Breast epithelium (tissue), 4 donors: ENCODE results near the gene SFMBT2. TPM values are rescaled to one million over a fixed set of nuclear protein-coding genes. Genes with fewer than 3 reads are reported as not detected.
"Not testable (repeated sequence)": the region's sequence is repeated elsewhere in the genome, so short reads cannot be mapped to it uniquely, and the experiment has no call there.

Experiments
- DNase-seq, 2 donors: peaks; one replicate each; pipeline ENCODE4 v3.0.0-alpha.2; 2019; ENCODE audit warnings: low spot score in 2 of 2
- H3K27ac ChIP-seq, 2 donors: fragments of 200-600 bp; sonication (generic) in 1 of 2; one replicate each; pipeline ENCODE4 v1.5.1; 2016 to 2019; ENCODE audit warnings: mild to moderate bottlenecking in 1 of 2
- H3K27me3 ChIP-seq, 2 donors: fragments of 200-600 bp; sonication (generic) in 1 of 2; one replicate each; pipeline versions ENCODE4 v1.5.1 to v1.6.0; 2017 to 2019; ENCODE audit warnings: control low read depth in 1 of 2, mild to moderate bottlenecking in 1 of 2
- H3K36me3 ChIP-seq: fragments of 200-600 bp; one replicate; pipeline ENCODE4 v1.5.1; 2019
- H3K4me1 ChIP-seq, 2 donors: fragments of 200-600 bp; sonication (generic); one replicate each; pipeline ENCODE4 v1.5.1; 2016 to 2019; ENCODE audit warnings: control low read depth in 1 of 2
- H3K4me3 ChIP-seq, 3 donors: fragments of 200-600 bp; sonication (generic); 1 replicate in 2 of 3; 2 replicates in 1 of 3; pipeline ENCODE4 v1.5.1; 2016 to 2019; ENCODE audit warnings: mild to moderate bottlenecking in 3 of 3, moderate library complexity in 2 of 3
- H3K9me3 ChIP-seq, 2 donors: fragments of 200-600 bp; sonication (generic) in 1 of 2; one replicate each; pipeline ENCODE4 v1.5.1; 2016 to 2019; ENCODE audit warnings: control low read depth in 1 of 2
- POLR2A ChIP-seq: fragments of 450-650 bp; IDR thresholded peaks from one replicate; pipeline ENCODE4 v1.6.1; 2016; ENCODE audit warnings: antibody characterized with exemption, mild to moderate bottlenecking, moderate library complexity
- POLR2AphosphoS5 ChIP-seq, 3 donors: sonication (generic); formaldehyde crosslinking; IDR thresholded peaks; one replicate each; pipeline ENCODE4 v1.6.1; 2017; ENCODE audit warnings: antibody characterized with exemption in 3 of 3
- intact Hi-C: fragments of 100-400 bp; cut with DNase I; formaldehyde crosslinking; loops from one replicate; pipeline ENCODE4 v1.15.1; 2023; ENCODE audit warnings: low total_unique reads
- total RNA-seq, 3 donors: library from RNA; depleted of rRNA; stranded (reverse); fragments of >200 nt; gene quantifications; one replicate each; pipeline ENCODE4 v1.1.0, GENCODE V29; 2016
- TF ChIP-seq, protein P1 (sequence below), 3 donors: fragments of 450-650 bp; IDR thresholded peaks; one replicate each; pipeline ENCODE4 v1.5.1; 2016 to 2017; ENCODE audit warnings: antibody characterized with exemption in 3 of 3, mild to moderate bottlenecking in 3 of 3, moderate library complexity in 3 of 3

Gene SFMBT2
- total RNA-seq, 3 donors from 2014 or later: 3.5 to 32.8 (median 22.8) TPM

DNA sequence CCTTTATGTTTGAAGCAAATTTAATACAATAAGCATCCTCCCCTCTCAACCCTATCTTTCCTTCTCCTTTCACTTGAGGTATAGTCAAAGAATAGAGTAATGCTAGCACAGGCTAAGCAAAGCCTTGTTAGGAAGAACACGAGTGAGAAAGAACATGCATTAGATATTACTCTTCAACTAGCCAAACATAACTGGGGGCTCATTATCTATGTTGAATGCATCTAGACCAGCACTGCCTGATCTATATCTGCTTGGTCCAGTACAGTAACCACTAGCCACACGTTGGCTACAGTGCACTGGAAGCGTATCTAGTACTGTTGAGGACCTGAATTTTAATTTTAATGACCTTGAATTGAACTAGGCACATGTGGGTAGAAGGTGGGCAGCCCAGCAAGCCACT is 21.0 kb downstream of the SFMBT2 start:
- intact Hi-C loops: loop anchor here (5.0 kb wide), 1 partner anchor 1333 kb away; no protein-coding TSS in a partner anchor
- H3K27ac ChIP-seq: no peak overlapping the region
- TF ChIP-seq POLR2A: no peak
- TF ChIP-seq, protein P1, sequence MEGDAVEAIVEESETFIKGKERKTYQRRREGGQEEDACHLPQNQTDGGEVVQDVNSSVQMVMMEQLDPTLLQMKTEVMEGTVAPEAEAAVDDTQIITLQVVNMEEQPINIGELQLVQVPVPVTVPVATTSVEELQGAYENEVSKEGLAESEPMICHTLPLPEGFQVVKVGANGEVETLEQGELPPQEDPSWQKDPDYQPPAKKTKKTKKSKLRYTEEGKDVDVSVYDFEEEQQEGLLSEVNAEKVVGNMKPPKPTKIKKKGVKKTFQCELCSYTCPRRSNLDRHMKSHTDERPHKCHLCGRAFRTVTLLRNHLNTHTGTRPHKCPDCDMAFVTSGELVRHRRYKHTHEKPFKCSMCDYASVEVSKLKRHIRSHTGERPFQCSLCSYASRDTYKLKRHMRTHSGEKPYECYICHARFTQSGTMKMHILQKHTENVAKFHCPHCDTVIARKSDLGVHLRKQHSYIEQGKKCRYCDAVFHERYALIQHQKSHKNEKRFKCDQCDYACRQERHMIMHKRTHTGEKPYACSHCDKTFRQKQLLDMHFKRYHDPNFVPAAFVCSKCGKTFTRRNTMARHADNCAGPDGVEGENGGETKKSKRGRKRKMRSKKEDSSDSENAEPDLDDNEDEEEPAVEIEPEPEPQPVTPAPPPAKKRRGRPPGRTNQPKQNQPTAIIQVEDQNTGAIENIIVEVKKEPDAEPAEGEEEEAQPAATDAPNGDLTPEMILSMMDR (IDR thresholded peaks at IDR 0.05): no peak
- no peak for TF ChIP-seq POLR2AphosphoS5 (IDR thresholded peaks at IDR 0.05)
- H3K9me3 ChIP-seq: no peaks in the 10 kb centered on the region
- no peak overlapping the region for H3K4me3 ChIP-seq
- no peaks in the 10 kb centered on the region for H3K36me3 ChIP-seq
- no peak for DNase-seq
- no peaks in the 10 kb centered on the region for H3K27me3 ChIP-seq
- H3K4me1 ChIP-seq: no peaks in the 10 kb centered on the region

DNA sequence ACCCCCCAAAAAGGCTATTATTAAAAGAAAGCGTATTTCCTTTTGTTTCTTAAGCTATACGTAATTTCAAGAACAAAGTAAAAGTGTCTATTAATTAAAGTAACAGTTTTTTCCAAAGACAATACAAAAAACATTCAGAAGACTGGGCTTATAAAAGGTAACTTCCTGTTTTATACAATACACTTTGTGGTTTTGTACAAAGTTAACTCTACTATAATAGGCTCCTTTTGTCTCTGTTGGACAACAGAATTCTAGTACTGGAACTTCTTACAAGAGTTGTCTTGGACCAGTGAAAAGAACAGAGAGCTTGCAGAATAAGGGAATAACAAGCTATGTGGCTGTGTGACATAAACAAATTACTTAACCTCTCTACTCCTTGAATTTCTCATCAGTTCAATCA is 21.5 kb downstream of the SFMBT2 start:
- H3K9me3 ChIP-seq: no peaks in the 10 kb centered on the region
- no peak for DNase-seq
- no peak overlapping the region for H3K4me3 ChIP-seq

DNA sequence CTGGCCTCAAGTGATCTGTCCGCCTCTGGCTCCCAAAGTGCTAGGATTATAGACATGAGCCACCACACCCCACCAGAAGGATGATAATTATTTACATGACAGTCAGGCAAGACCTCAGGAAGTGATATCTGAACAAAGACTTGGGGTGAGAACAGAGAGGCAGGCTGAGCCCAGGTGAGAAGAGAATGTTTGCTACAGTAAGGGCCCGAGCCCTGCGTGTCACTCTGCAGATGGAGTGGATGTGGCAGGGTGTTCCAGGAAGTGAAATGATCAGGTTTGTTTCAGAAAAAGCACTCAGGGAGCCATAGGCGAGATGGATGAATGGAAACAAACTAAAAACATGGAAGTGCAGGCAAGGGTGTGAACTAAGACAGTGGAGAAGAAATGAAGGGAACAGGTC is 22.2 kb downstream of the SFMBT2 start:
- Histone ChIP-seq H3K27me3 (no peaks in the 10 kb centered on the region), H3K36me3 (no peaks in the 10 kb centered on the region), H3K9me3 (no peaks in the 10 kb centered on the region), H3K4me3 (no peak overlapping the region), H3K27ac (no peak overlapping the region), H3K4me1 (no peaks in the 10 kb centered on the region)
- intact Hi-C loops: no loop called here
- DNase-seq: no peak
- TF ChIP-seq, protein P1 (IDR thresholded peaks at IDR 0.05): no peak
- no peak for TF ChIP-seq POLR2A
- no peak for TF ChIP-seq POLR2AphosphoS5 (IDR thresholded peaks at IDR 0.05)

More for the DNA sequence above, 21.5 kb downstream of the SFMBT2 start:
- intact Hi-C loops: no loop called here
- no peak for TF ChIP-seq POLR2AphosphoS5 (IDR thresholded peaks at IDR 0.05)
- TF ChIP-seq POLR2A: no peak
- TF ChIP-seq, protein P1 (IDR thresholded peaks at IDR 0.05): no peak
- Histone ChIP-seq H3K36me3 (no peaks in the 10 kb centered on the region), H3K4me1 (no peaks in the 10 kb centered on the region), H3K27ac (no peak overlapping the region), H3K27me3 (no peaks in the 10 kb centered on the region)

DNA sequence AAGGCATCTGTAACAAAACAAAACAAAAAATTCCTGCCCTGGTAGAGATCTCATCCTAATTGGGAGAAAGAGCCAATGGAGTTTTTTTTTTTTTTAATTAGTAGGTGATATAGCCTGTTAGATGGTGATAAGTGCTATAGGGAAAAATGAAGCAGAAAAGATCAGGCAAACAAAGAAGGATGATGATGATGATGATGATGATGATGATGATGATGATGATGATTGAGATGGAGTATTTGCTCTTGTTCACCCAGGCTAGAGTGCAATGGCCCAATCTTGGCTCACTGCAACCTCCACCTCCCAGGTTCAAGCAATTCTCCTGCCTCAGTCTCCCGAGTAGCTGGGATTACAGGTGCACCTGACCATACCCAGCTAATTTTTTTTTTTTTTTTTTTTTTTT is 22.7 kb downstream of the SFMBT2 start:
- DNase-seq, intact Hi-C loops, H3K36me3 ChIP-seq: not testable (repeated sequence)

DNA sequence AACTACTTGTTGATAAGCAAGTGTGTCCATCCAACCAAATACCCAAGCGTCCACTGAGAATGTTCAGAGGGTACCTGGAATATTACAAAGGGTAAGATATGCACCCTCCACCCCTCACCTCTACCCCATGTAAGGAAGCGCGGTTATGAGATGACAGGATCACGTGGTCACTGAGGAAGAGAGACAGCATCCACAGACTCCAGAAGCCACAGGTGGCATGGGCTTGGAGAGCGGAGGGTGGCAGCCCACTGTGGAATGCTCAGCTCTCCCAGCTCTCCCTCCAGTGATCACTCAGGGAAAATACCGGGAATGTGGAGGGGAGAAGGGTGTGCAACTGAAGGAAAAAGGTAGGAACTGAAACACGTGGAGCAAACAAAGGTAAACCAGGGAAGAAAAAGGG is 25.7 kb downstream of the SFMBT2 start:
- H3K27ac ChIP-seq: no peak overlapping the region

More for the DNA sequence above, 22.7 kb downstream of the SFMBT2 start:
- not testable (repeated sequence) for H3K4me3 ChIP-seq, H3K4me1 ChIP-seq, H3K27ac ChIP-seq, H3K27me3 ChIP-seq, H3K9me3 ChIP-seq

More for the DNA sequence above, 25.7 kb downstream of the SFMBT2 start:
- Histone ChIP-seq H3K27me3 (no peaks in the 10 kb centered on the region), H3K9me3 (no peaks in the 10 kb centered on the region), H3K4me1 (no peaks in the 10 kb centered on the region), H3K36me3 (no peaks in the 10 kb centered on the region), H3K4me3 (no peak overlapping the region)
- intact Hi-C loops: no loop called here
- no peak for TF ChIP-seq POLR2A
- no peak for TF ChIP-seq POLR2AphosphoS5 (IDR thresholded peaks at IDR 0.05)
- TF ChIP-seq, protein P1 (IDR thresholded peaks at IDR 0.05): no peak
- DNase-seq: no peak
